Diencephalon (tissue), 1 donor: Measurements from ENCODE around the gene ELAVL3. TPM values are rescaled to one million over a fixed set of nuclear protein-coding genes. Genes with fewer than 3 reads are reported as not detected.

Experiments used
- small RNA-seq: library from RNA; depleted of rRNA; stranded (forward); fragments of <200 nt; gene quantifications from one replicate; pipeline ENCODE3, GENCODE V24; 2014
- total RNA-seq: library from RNA; depleted of rRNA; stranded (reverse); fragments of >200 nt; gene quantifications from one replicate; pipeline ENCODE4 v1.2.3, GENCODE V29; 2014

The ELAVL3 gene
- 118 TPM for total RNA-seq

GRCh38 chr19:11480715-11481533 lies at the start of gene ELAVL3:
Gene ELAVL3 (minus strand): TSS chr19:11481046. CDS start chr19:11480608, 438 bp downstream.

GRCh38 chr19:11528551-11529341 lies 47.9 kb upstream of the ELAVL3 start, which contains the start of gene ECSIT:
Gene ECSIT (minus strand): TSS chr19:11529134. CDS start chr19:11519170, 9,964 bp downstream.

GRCh38 chr19:11505504-11506100 lies 24.8 kb upstream of the ELAVL3 start, which contains the start of gene ZNF653:
Gene ZNF653 (minus strand): TSS chr19:11505839. CDS start chr19:11505786, 53 bp downstream.

GRCh38 chr19:11435057-11435832 lies 45.6 kb downstream of the ELAVL3 start, which contains the start of the genes ODAD3 and PRKCSH:
Gene ODAD3 (minus strand): TSS chr19:11435121. CDS start chr19:11435016, 105 bp downstream.
Gene PRKCSH (plus strand): TSS chr19:11435635. CDS start chr19:11436118, 483 bp downstream.

GRCh38 chr19:11418549-11419506 lies 62.0 kb downstream of the ELAVL3 start, which contains the start of gene RGL3:
Gene RGL3 (minus strand): TSS chr19:11419314. CDS start chr19:11419278, 36 bp downstream.

Small RNA genes lying within 50 kb of the gene (small RNA-seq; reads per million reads assigned to genes)
- gene MIR7974: 0.10 reads per million
- not detected for gene RF00019
- 0.13 reads per million for gene RN7SL833P

Other genes starting within 250 kb of the ELAVL3 start
- not detected for gene ANGPTL8, start 241.4 kb downstream of the ELAVL3 start, total RNA-seq
- 3.7 TPM for gene DOCK6, start 218.5 kb downstream of the ELAVL3 start, total RNA-seq
- 0.46 TPM for gene TSPAN16, start 184.9 kb downstream of the ELAVL3 start, total RNA-seq
- 28.8 TPM for gene RAB3D, start 141.4 kb downstream of the ELAVL3 start, total RNA-seq
- gene TMEM205, start 134.8 kb downstream of the ELAVL3 start, total RNA-seq: 53.1 TPM
- gene CCDC159, start 134.5 kb downstream of the ELAVL3 start, total RNA-seq: 6.7 TPM
- gene PLPPR2, start 125.6 kb downstream of the ELAVL3 start, total RNA-seq: 66.7 TPM
- gene SWSAP1, start 106.4 kb downstream of the ELAVL3 start, total RNA-seq: 1.2 TPM
- 3.2 TPM for gene EPOR, start 96.7 kb downstream of the ELAVL3 start, total RNA-seq
- gene RGL3, start 61.7 kb downstream of the ELAVL3 start, total RNA-seq: not detected
- 2.8 TPM for gene ODAD3, start 45.9 kb downstream of the ELAVL3 start, total RNA-seq
- 53.1 TPM for gene PRKCSH, start 45.4 kb downstream of the ELAVL3 start, total RNA-seq
- gene ZNF653, start 24.8 kb upstream of the ELAVL3 start, total RNA-seq: 19.6 TPM
- 49.6 TPM for gene ECSIT, start 48.1 kb upstream of the ELAVL3 start, total RNA-seq
- 0.46 TPM for gene CNN1, start 57.8 kb upstream of the ELAVL3 start, total RNA-seq
- 22.8 TPM for gene ELOF1, start 78.2 kb upstream of the ELAVL3 start, total RNA-seq
- 0.46 TPM for gene ACP5, start 96.6 kb upstream of the ELAVL3 start, total RNA-seq
- 58.8 TPM for gene ZNF627, start 116.4 kb upstream of the ELAVL3 start, total RNA-seq